Measurements from ENCODE around the gene ADGRG2. TPM values are rescaled to one million over a fixed set of nuclear protein-coding genes. Genes with fewer than 3 reads are reported as not detected.
"Not testable (repeated sequence)": the region's sequence is repeated elsewhere in the genome, so short reads cannot be mapped to it uniquely, and the experiment has no call there.

Gene ADGRG2
- total RNA-seq, 1 donor = under 0.01 TPM

GRCh38 chrX:19059067-19059466 is 63.2 kb downstream of the ADGRG2 start:
- Histone ChIP-seq H3K4me3 (ENCODE audit: low read length) (no peak overlapping the region), H3K9me3 (ENCODE audit: low read depth, low read length) (no peaks in the 10 kb centered on the region), H3K27me3 (ENCODE audit: insufficient read depth, low read length) (no peaks in the 10 kb centered on the region), H3K4me1 (ENCODE audit: insufficient read depth, low read length) (no peaks in the 10 kb centered on the region)

DNA sequence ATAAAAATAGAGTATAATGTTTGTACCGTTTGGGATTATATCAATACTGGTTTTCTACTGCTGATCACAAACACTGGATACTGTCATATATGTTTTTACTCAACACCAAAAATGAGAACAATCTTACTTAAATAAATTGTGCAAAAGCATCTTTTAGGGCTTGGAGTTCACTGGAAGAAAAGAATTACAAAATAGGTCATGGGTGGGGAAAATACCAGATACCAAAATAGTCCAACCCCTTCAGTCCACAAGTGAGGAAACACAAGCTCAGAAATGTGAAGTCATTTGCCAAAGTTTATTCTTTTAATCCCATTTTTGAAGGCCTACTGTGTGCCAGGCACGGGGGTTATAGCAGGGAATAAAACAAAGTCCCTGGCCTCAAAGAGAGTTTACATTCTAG is 64.4 kb downstream of the ADGRG2 start:
- no peaks in the 10 kb centered on the region for H3K27me3 ChIP-seq (ENCODE audit: insufficient read depth, low read length)
- no peaks in the 10 kb centered on the region for H3K9me3 ChIP-seq (ENCODE audit: low read depth, low read length)
- no peaks in the 10 kb centered on the region for H3K4me1 ChIP-seq (ENCODE audit: insufficient read depth, low read length)
- H3K4me3 ChIP-seq (ENCODE audit: low read length) = no peak overlapping the region

DNA sequence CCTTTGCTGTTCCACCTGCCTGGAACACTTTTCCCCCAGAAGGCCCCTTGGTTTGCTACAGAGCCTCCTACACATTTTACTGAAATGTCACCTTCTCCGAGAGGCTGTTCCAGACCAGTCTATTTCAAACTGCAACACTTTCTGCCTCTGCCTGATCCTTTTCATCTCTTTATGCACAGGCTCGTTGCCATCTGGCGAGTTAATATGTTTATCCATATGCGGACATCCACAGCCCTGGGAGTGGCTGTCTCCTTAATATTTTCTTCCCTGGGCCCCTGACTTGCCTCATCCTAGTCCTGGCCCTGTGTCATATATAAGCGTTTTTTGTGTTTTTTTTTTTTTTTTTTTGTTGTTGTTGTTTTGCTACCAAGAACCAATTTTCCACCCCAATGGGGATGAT is 73.2 kb downstream of the ADGRG2 start:
- no peaks in the 10 kb centered on the region for H3K27me3 ChIP-seq (ENCODE audit: insufficient read depth, low read length)

DNA sequence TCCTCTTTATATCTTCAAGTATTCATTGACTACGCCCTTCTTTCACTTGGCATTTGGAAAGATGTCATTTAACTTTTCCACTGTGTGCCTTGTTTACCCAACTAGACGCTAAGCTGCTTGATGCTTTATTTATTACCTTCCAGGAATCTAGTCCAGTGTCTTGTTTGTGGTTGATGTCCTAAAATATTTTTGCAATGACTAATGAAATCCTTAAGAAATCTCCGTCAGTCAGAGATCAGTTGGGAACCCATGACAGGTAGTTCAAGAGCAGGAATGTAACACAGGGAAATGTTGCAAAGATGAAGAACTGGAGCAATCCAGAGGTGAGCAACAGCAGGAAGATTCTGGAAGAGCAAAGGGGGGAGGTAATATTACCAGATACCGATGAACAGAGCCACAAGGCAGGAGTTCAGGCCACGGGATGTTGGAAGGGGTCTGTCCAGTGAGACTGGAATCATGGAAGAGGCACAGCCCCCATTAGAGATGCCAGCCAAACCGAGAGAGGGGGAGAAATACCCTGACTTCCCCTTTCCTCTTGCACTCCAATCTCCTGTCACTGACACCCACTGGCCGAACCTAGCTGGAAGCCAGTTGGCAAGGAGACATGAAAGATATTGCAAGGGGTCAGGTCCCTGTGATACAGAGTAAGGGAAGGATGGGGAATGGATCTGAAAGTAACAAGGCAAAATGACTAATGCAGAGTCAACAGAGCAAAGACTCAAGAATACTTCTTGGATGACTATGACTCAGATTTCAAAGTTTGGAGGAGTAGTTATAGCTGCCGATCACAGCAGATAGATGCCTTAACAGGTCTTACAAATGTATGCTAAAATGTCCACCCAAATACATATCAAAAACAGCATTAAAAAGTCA is 75.7 kb downstream of the ADGRG2 start:
- Histone ChIP-seq H3K27me3 (ENCODE audit: insufficient read depth, low read length) (no peaks in the 10 kb centered on the region), H3K4me3 (ENCODE audit: low read length) (no peak overlapping the region), H3K9me3 (ENCODE audit: low read depth, low read length) (no peaks in the 10 kb centered on the region), H3K4me1 (ENCODE audit: insufficient read depth, low read length) (no peaks in the 10 kb centered on the region)

More for the DNA sequence above, 73.2 kb downstream of the ADGRG2 start:
- Histone ChIP-seq H3K4me1 (ENCODE audit: insufficient read depth, low read length) (no peaks in the 10 kb centered on the region), H3K9me3 (ENCODE audit: low read depth, low read length) (no peaks in the 10 kb centered on the region), H3K4me3 (ENCODE audit: low read length) (no peak overlapping the region)

GRCh38 chrX:19040373-19040772 is 81.9 kb downstream of the ADGRG2 start:
- no peaks in the 10 kb centered on the region for H3K9me3 ChIP-seq (ENCODE audit: low read depth, low read length)
- H3K27me3 ChIP-seq (ENCODE audit: insufficient read depth, low read length) = no peaks in the 10 kb centered on the region
- no peaks in the 10 kb centered on the region for H3K4me1 ChIP-seq (ENCODE audit: insufficient read depth, low read length)
- H3K4me3 ChIP-seq (ENCODE audit: low read length) = no peak overlapping the region

DNA sequence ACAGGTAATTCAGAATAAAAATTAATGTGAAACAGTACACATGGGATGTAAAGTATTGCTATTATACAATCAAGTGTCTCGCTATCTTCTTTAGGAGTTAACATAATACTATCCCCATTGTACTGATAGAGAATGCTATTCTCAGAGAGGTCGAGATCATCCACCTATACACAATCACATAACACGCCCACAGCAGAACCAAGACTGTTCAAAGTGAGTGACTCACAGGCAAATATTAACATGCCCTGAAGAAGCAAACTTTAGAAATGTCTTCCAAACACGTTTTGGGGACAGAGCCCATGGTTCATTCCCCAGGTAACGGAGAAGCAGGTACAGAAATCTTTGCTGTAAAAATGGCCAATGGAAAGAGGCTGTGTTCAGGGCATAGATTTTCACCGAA is 88.2 kb downstream of the ADGRG2 start:
- Histone ChIP-seq H3K4me1 (ENCODE audit: insufficient read depth, low read length) (no peaks in the 10 kb centered on the region), H3K4me3 (ENCODE audit: low read length) (no peak overlapping the region), H3K9me3 (ENCODE audit: low read depth, low read length) (no peaks in the 10 kb centered on the region), H3K27me3 (ENCODE audit: insufficient read depth, low read length) (no peaks in the 10 kb centered on the region)

- no peak overlapping the region for H3K4me3 ChIP-seq (ENCODE audit: low read length)
- no peaks in the 10 kb centered on the region for H3K4me1 ChIP-seq (ENCODE audit: insufficient read depth, low read length)
- no peaks in the 10 kb centered on the region for H3K9me3 ChIP-seq (ENCODE audit: low read depth, low read length)
- no peaks in the 10 kb centered on the region for H3K27me3 ChIP-seq (ENCODE audit: insufficient read depth, low read length)
Measured at GRCh38 chrX:19030805-19031204, 91.5 kb downstream of the ADGRG2 start.

DNA sequence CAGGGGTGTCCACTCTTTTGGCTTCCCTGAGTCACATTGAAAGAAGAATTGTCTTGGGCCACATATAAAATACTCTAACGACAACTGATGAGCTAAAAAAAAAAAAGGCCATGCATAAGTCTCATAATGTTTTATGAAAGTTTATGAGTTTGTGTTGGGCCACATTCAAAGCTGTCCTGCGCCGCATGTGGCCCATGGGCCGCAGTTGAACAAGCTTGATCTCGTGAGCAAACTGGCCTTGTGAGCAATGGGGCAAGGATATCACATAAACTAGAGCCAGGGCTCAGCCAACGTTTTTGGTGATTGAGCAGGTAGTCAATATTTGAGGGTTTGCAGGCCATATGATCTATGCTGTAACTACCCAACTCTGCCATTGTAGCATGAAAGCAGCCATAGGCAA is 93.7 kb downstream of the ADGRG2 start:
- Histone ChIP-seq H3K4me3 (ENCODE audit: low read length) (no peak overlapping the region), H3K27me3 (ENCODE audit: insufficient read depth, low read length) (no peaks in the 10 kb centered on the region), H3K9me3 (ENCODE audit: low read depth, low read length) (no peaks in the 10 kb centered on the region), H3K4me1 (ENCODE audit: insufficient read depth, low read length) (no peaks in the 10 kb centered on the region)

DNA sequence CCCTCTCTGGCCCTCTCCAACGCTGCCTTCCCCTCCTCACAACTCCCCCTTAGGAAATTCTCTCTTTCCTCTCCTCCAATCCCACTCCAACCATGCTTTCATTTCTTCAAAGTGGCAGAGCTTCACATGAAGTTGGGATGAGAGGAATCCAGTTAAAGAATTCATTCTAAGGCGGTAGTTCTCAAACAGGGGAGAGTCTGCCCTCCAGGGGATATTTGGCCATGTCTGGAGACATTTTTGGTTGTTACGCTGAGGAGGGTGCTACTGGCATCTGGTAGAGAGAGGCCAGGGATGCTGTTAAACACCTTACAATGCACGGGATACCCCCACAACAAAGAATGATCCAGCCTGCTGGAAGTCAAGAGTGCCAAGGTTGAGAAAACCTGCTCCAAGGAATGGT is 97.9 kb downstream of the ADGRG2 start:
- H3K9me3 ChIP-seq (ENCODE audit: low read depth, low read length) = no peaks in the 10 kb centered on the region
- no peak overlapping the region for H3K4me3 ChIP-seq (ENCODE audit: low read length)

GRCh38 chrX:19019996-19020395 is 102.3 kb downstream of the ADGRG2 start:
- Histone ChIP-seq H3K4me1 (ENCODE audit: insufficient read depth, low read length) (no peaks in the 10 kb centered on the region), H3K9me3 (ENCODE audit: low read depth, low read length) (no peaks in the 10 kb centered on the region), H3K27me3 (ENCODE audit: insufficient read depth, low read length) (no peaks in the 10 kb centered on the region), H3K4me3 (ENCODE audit: low read length) (no peak overlapping the region)

More for the DNA sequence above, 97.9 kb downstream of the ADGRG2 start:
- H3K4me1 ChIP-seq (ENCODE audit: insufficient read depth, low read length) = no peaks in the 10 kb centered on the region
- no peaks in the 10 kb centered on the region for H3K27me3 ChIP-seq (ENCODE audit: insufficient read depth, low read length)

DNA sequence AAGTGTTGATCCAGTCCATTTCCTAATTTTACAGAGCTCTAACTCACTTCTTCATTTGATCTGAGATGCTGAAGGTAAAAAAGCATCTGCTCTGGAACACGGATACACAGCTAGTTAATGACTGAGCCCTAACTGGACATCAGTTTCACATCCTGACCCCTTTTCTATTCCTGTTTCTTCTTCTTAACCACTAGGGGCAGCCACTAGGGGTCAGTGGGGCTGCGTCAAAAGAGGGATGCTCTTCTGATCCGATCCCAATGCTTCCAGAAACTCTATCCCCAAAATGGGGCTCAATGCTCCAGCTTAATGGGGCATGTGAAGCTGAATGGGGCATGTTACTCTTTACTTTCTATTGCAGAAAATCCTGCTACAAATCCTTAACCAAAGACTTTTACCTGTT is 105.0 kb downstream of the ADGRG2 start:
- Histone ChIP-seq H3K4me3 (ENCODE audit: low read length) (no peak overlapping the region), H3K9me3 (ENCODE audit: low read depth, low read length) (no peaks in the 10 kb centered on the region), H3K4me1 (ENCODE audit: insufficient read depth, low read length) (no peaks in the 10 kb centered on the region), H3K27me3 (ENCODE audit: insufficient read depth, low read length) (no peaks in the 10 kb centered on the region)

- not testable (repeated sequence) for H3K27me3 ChIP-seq (ENCODE audit: insufficient read depth, low read length); H3K4me1 ChIP-seq (ENCODE audit: insufficient read depth, low read length); H3K9me3 ChIP-seq (ENCODE audit: low read depth, low read length); H3K4me3 ChIP-seq (ENCODE audit: low read length)
Measured at GRCh38 chrX:19016614-19017013, 105.7 kb downstream of the ADGRG2 start.

DNA sequence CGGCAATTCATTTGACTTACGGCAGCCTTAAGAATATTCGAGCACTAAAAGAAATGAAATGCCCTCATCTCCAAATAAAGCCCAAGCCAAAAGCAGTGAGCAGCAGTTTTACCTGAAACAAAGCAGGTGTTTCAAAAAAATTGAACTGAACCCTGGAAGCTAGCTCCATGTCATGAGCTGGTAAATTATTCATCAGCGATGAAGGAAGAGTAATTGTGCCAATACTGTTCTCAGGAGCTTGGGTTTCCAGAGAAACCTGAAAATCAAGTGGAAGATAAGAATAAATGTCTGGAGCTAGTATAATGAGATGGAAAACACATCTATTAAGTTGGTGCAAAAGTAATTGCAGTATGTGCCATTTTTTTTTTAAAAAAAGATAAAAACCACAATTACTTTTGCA is 114.4 kb downstream of the ADGRG2 start:
- Histone ChIP-seq H3K4me1 (ENCODE audit: insufficient read depth, low read length) (no peaks in the 10 kb centered on the region), H3K4me3 (ENCODE audit: low read length) (no peak overlapping the region), H3K27me3 (ENCODE audit: insufficient read depth, low read length) (no peaks in the 10 kb centered on the region), H3K9me3 (ENCODE audit: low read depth, low read length) (no peaks in the 10 kb centered on the region)

DNA sequence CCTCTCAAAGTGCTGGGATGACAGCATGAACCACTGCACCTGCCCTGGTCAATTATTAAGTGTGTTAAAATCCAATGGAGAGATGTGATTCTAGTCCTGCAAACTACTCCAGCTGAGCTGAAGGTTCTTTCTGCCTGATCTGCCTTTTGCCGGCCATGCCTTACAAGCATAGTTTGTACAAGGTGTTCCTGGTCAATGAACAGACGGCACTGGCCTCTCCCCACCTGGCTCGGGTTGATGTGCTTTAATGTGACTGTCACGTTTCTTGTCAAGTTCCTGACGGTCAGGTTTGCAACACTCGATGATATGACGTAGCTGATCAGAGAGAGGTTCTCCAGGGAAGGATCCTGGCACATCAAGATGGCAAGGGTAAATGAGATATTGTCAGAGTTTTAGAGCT is 115.3 kb downstream of the ADGRG2 start:
- Histone ChIP-seq H3K9me3 (ENCODE audit: low read depth, low read length) (no peaks in the 10 kb centered on the region), H3K4me3 (ENCODE audit: low read length) (no peak overlapping the region), H3K4me1 (ENCODE audit: insufficient read depth, low read length) (no peaks in the 10 kb centered on the region), H3K27me3 (ENCODE audit: insufficient read depth, low read length) (no peaks in the 10 kb centered on the region)

GRCh38 chrX:19005909-19006308 is 116.4 kb downstream of the ADGRG2 start:
- H3K4me1 ChIP-seq (ENCODE audit: insufficient read depth, low read length) = no peaks in the 10 kb centered on the region
- H3K9me3 ChIP-seq (ENCODE audit: low read depth, low read length) = no peaks in the 10 kb centered on the region

GRCh38 chrX:19003756-19004155 is 118.5 kb downstream of the ADGRG2 start:
- H3K27me3 ChIP-seq (ENCODE audit: insufficient read depth, low read length) = no peaks in the 10 kb centered on the region
- no peak overlapping the region for H3K4me3 ChIP-seq (ENCODE audit: low read length)
- H3K4me1 ChIP-seq (ENCODE audit: insufficient read depth, low read length) = no peaks in the 10 kb centered on the region
- no peaks in the 10 kb centered on the region for H3K9me3 ChIP-seq (ENCODE audit: low read depth, low read length)

More at GRCh38 chrX:19005909-19006308, 116.4 kb downstream of the ADGRG2 start:
- H3K27me3 ChIP-seq (ENCODE audit: insufficient read depth, low read length) = no peaks in the 10 kb centered on the region
- H3K4me3 ChIP-seq (ENCODE audit: low read length) = no peak overlapping the region
